Uterus (tissue), 2 donors: Measurements from ENCODE around the gene GABRB3.

Source experiments
- CTCF ChIP-seq, 4 experiments: fragments of 200-600 bp in 2 of 4; fragments of 450-650 bp in 2 of 4; sonication (generic) in 2 of 4; IDR thresholded peaks; one replicate each; pipeline ENCODE4 v1.5.1; 2016 to 2019; ENCODE audit warnings: antibody characterized with exemption in 4 of 4, mild to moderate bottlenecking in 2 of 4, moderate library complexity in 1 of 4
- POLR2A ChIP-seq, 2 donors: fragments of 450-650 bp; IDR thresholded peaks; one replicate each; pipeline ENCODE4 v1.6.1; 2016; ENCODE audit warnings: antibody characterized with exemption in 2 of 2, mild to moderate bottlenecking in 1 of 2, moderate library complexity in 1 of 2

- TF ChIP-seq POLR2A (IDR thresholded peaks at IDR 0.05): no peak
- TF ChIP-seq CTCF (IDR thresholded peaks at IDR 0.05): no peak
These were observed at the start of gene GABRB3 for GRCh38 chr15:26772154-26773066.
